ENCODE data around the gene IFNA2. TPM values are rescaled to one million over a fixed set of nuclear protein-coding genes. Genes with fewer than 3 reads are reported as not detected.

The IFNA2 gene
- not detected in 2 replicates for total RNA-seq

DNA sequence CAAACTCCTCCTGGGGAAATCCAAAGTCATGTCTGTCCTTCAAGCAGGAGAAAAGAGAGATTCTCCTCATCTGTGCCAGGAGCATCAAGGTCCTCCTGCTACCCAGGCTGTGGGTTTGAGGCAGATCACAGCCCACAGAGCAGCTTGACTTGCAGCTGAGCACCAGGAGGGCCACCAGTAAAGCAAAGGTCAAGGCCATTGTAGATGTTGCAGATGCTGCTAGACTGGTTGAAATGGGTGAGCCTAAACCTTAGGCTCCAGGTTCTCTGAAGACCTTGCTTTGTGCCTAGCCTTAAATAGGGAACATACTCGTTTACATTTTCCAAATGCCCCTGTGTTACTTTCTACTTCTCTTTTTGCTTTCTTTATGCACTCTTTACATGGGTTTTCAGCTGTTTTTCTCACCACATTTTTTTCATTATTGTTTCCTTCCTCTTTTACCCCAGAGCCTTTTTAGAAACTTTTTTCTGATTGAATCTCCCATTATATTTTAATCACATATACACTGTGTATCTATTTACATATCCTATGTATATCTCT, at the start of gene IFNA2:
TSS of gene IFNA2 (minus strand) at position 268 of the 540 bp plus-strand sequence. CDS start at position 199, 69 bp downstream.

DNA sequence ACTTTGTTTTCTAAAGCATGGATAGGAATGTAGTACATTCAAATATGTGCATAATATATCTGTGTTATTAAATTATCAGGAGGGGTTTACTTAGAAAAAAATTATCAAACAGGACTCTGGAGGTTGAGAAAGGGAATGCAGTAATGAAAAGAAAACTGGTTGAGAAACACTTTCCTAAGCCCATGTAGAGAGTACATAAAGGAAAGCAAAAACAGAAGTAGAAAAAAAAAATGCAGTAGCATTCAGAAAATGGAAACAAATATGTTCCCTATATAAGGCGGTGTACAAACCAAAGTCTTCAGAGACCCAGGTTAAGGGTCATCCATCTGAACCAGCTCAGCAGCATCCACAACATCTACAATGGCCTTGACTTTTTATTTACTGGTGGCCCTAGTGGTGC, 23.6 kb upstream of the IFNA2 start, which contains the start of gene IFNA8:
TSS of gene IFNA8 (plus strand) at position 301 of the 400 bp plus-strand sequence. CDS start at position 361, 60 bp downstream.

DNA sequence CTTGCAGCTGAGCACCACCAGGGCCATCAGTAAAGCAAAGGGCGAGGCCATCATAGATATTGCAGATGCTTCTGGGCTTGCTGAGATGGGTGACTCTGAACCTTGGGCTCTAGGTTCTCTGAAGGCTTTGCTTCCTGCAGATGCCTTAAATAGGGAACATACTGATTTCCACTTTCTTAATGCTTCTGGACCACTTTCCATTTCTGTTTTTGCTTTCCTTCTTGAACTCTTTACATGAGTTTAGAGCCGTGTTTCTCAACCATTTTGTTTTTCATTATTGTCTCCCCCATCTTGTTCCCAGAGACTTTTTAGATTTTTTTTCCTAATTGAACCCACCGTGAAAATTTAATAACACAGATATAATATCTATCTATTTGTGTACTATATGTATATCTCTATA, 17.2 kb downstream of the IFNA2 start, which contains the start of gene IFNA13:
TSS of gene IFNA13 (minus strand) at position 101 of the 400 bp plus-strand sequence. CDS start at position 54, 47 bp downstream.

DNA sequence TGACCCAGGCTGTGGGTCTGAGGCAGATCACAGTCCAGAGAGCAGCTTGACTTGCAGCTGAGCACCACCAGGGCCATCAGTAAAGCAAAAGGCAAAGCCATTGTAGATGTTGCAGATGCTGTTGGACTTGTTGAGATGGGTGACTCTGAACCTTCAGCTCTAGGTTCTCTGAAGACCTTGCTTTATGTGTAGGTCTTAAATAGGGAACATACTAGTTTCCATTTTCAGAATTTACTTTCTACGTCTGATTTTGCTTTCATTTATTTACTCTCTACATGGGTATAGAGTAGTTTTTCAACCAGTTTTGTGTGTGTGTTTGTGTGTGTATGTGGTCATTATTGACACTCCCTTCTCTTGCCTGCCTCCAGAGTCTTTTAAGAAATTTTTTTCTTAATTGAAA, 34.4 kb downstream of the IFNA2 start, which contains the start of gene IFNA6:
TSS of gene IFNA6 (minus strand) at position 101 of the 400 bp plus-strand sequence. CDS start at position 101, 0 bp downstream.

DNA sequence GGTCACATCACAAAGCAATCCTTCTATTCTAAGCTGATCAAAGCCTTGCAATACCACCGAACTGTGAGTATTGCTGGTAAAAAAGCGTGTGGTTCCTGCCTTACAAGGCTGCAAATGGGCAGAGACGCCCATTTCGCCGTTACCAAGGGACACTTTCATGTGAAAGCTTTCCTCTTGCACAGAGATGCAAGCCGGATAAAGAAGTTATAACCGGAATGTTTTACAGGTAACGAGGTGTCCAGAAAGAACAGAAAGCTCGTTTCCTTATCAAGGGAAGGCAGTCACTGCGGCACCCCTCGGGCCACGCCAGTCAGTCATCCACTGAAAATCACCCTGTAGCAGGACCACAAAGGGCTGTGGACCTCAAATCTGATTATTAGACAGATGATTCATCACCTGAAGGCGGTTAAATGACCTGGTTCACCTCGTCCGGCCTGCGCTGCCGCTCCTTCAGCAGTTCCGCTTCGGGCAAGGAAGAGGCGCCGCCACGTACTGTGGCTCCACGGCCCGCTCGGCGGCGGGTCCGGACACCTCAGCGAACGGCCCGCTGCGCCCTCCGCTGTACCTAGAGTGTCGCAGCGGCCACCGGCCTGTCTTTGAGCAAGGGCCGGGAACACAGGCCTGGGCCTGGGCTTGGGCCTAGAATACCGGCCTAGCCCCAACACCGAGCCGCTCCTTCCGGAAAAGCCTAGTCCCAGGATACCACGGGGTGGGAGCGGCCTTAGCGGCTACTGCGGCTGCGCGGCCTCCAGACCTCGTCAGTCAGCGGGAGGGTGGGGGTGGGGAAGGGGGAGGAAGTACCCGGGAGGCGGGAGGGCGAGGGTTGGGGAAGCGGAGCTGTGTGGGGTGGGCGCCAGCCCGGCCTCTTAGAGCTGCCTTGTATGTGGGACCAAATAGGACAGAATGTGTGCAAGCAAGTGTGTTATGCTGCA, 50.2 kb downstream of the IFNA2 start, which contains the start of gene KLHL9:
TSS of gene KLHL9 (minus strand) at position 704 of the 932 bp plus-strand sequence. CDS start at position 159, 545 bp downstream.

Other genes with a start within 250 kb of the IFNA2 start
- gene IFNW1, start 243.6 kb downstream of the IFNA2 start, total RNA-seq = not detected in 2 replicates
- not detected in 2 replicates for gene IFNA21, start 218.7 kb downstream of the IFNA2 start, total RNA-seq
- not detected in 2 replicates for gene IFNA4, start 197.8 kb downstream of the IFNA2 start, total RNA-seq
- not detected in 2 replicates for gene IFNA7, start 183.2 kb downstream of the IFNA2 start, total RNA-seq
- gene IFNA10, start 178.3 kb downstream of the IFNA2 start, total RNA-seq = not detected in 2 replicates
- gene IFNA16, start 168.1 kb downstream of the IFNA2 start, total RNA-seq = not detected in 2 replicates
- gene IFNA17, start 157.2 kb downstream of the IFNA2 start, total RNA-seq = not detected in 2 replicates
- not detected in 2 replicates for gene IFNA14, start 145.4 kb downstream of the IFNA2 start, total RNA-seq
- not detected in 2 replicates for gene IFNA5, start 80.1 kb downstream of the IFNA2 start, total RNA-seq
- 34.0 and 41.5 TPM in 2 replicates for gene KLHL9, start 50.0 kb downstream of the IFNA2 start, total RNA-seq
- not detected in 2 replicates for gene IFNA6, start 34.5 kb downstream of the IFNA2 start, total RNA-seq
- gene IFNA13, start 17.3 kb downstream of the IFNA2 start, total RNA-seq = not detected in 2 replicates
- not detected in 2 replicates for gene IFNA8, start 23.7 kb upstream of the IFNA2 start, total RNA-seq
- not detected in 2 replicates for gene IFNA1, start 55.0 kb upstream of the IFNA2 start, total RNA-seq
- gene IFNE, start 96.9 kb upstream of the IFNA2 start, total RNA-seq = 0.86 and 1.6 TPM in 2 replicates

Data from vein endothelial cell (primary cell).